NCI-H526 (cell line): ENCODE data around the gene CENPF.

Experiments used
- DNase-seq, 2 experiments: peaks; one replicate each; lab custom pipeline; 2025; lab: John Stamatoyannopoulos, UW

CENPF gene

DNA sequence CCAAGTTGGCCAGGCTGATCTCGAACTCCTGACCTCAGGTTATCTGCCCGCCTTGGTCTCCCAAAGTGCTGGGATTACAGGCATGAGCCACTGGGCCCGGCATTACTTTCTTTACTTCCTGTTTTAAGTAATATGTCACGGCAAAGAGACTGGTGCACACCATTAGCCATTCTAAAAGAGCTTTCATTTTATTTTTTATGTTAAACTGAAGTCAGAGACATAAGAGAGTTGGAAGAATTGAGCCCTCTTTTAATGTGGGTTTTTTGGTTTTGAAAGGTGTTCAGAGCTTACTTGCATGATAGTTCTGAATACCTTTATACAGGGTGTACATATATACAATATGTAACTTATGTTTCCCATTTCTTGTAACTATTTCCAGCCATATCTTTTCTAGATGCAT, 14.3 kb downstream of the CENPF start:
- no peak for DNase-seq

DNA sequence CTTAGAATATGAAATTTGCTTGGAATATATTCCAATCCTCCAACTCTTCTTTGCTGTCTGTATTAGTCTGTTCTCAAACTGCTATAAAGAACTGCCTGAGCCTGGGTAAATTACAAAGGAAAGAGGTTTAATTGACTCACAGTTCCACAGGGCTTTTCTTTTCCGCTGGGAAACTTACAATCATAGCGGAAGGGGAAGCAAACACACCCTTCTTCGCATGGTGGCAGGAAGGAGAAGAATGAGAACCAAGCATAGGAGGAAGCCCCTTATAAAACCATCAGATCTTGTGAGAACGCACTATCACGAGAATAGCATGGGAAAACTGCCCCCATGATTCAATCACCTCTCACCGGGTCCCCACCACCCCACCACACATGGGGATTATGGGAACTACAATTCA, 14.8 kb downstream of the CENPF start:
- no peak for DNase-seq

DNA sequence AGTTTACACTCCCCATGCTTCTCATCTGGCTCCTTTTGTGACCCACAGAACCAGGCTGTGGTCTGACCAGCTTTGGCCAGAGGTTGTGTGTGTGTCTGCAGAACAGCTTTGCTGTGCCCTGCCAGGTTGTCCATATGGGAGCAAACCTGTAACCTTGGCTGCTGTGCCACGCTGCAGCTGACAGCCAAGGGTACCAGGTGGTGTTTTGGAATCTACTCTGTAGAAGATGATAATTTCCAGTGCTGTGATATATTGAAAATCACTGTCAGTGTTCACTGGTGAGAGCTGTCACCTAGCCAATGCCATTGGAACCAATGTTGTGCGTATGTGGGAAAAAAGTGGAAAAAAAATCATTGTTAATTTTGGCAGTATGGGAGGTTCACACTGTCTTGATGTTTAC, 18.2 kb downstream of the CENPF start:
- no peak for DNase-seq

DNA sequence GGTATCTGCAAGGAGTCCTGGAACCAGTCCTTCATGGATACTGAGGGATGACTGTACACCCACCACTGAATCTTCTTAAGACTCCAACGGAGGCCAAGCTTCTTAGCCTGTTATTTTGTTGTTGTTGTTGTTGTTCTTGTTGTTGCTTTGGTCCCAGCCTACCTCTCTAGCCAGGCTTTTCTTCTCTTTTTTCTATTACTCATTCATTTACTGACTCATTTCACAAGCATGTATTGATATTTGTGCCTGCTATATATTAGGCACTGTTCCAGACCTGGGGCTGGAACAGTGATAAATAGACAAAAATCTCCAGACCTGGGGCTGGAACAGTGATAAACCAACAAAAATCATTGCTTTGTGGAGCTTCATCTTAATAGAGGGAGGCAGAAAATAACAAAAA, 20.4 kb downstream of the CENPF start:
- no peak for DNase-seq

DNA sequence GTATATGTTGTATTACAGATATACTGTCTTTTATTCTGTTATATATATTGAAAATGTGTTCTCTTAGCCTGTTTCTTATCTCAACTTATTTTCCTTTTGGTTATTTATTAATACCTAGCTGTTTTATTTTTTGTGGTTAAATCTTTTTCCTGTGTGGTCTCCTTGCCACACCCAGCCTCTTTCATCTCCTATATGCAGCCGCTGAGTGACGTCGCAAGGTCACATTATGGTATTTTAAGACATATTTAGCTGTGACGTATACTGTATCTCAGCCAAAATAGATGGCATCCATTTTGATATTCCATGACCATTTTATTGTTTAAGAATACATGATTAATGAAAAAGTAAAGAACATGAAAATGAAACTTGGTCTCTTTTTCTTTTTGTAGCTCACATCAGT, 29.1 kb downstream of the CENPF start:
- DNase-seq: no peak

DNA sequence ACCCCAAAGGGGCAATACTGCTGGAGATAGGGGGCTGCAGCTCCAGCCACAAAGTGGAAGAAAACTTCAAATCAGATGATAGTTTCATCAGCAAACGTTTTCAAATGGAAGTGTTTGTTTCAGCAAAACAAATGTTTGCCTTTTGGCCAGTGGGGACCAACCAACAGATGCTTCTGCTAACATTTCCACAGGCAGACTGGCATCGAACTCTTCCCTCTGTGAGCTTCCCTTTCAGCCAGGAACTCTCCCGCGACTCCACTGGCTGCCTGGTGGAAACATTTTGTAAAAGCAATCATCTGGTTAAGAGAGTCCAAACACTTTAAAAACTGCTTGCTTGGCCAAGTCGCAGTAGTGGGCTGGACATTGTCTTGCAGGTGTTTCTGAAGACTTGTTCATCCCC, 30.7 kb downstream of the CENPF start:
- DNase-seq: no peak

DNA sequence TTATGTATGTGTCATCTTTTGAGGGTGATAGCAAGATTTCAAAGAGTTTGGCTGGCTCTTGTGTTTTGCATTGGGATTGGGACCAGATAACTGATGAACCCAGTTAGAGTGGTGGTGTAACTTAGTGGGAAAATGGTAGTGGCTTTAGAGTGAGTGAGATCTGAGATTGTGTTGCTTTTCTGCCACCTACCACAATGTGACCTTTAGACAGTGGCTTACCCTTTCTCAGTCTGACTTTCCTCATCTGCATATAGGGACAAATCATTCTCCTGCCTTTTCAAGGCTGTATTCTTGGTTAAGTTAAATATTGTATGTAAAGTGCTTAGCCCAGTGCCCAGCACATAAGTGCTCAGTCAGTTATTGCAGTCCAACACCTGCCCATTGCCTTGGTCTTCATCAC, 31.3 kb downstream of the CENPF start:
- no peak for DNase-seq

DNA sequence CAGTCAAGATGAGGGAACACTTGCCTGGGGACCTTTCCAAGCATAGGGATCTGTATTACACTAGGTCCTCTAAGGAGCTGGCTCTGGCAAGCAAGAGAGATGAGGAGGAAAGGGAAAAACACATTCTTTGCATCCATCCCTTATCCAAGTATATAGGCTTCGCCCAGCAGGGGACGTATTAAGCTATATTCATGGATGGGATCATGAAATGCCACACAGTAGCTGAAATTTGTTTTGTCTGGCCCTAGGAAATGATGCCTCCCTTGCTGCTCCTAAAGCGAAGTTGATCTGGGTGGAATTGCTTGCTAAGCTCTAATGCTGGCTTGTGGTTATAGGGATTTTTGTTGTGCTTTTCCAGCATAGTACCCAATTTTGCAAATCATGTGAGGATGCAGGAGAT, 32.1 kb downstream of the CENPF start:
- DNase-seq: no peak

DNA sequence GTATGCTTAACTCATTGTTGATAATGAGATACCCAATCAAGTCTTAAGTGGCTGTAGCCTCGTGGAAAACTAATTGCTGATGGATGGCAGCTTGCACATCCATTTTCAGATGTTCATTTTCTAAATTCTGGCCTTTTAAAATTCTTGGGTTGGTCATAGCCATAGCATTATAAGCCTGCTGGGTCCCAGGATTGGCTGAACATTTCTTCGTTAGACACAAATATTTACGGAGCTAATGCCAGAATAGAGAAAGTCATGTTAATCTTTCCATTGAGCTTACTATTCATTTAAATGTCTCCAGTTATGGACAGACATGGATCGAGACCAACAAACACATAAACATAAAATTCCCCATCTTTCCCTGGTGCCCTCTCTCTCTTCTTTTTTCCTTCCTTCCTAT, 32.5 kb downstream of the CENPF start:
- no peak for DNase-seq

DNA sequence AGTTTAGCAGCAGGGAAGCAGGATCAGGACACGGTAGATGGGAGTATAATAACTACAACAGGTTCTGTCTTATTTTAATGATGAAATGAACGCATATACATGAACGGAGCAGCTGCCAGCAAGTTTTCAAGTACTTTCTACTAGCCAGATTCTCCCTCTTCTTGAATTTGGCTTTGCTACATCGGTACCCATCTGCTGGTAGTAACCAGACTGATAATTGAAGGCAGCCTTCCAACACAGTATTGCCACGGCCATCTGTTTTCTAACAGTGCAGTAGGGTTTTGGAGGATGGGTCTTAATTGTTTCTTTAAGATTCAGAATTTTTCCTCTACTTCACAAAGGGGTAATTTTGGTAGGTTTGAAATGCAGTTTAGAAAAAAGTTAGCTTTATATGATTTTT, 33.4 kb downstream of the CENPF start:
- DNase-seq: no peak

DNA sequence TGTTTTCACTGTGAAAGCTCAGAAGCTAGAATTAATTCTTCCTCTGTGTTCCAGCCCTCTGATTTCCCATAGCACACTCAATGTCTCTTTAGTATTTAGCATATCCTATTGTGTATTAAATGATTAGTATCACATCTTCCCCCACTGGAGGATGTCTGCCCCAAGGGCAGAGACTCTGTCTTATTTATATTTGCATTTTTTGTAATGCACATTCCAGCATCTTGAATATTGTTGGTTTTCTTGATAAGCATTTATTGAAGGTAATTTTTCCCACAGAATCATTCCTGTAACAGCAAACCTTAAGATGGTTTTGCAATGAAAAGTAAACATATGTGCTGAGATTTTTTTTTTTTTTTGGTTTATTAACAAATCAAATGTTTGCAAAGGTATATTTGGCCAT, 34.1 kb downstream of the CENPF start:
- no peak for DNase-seq

DNA sequence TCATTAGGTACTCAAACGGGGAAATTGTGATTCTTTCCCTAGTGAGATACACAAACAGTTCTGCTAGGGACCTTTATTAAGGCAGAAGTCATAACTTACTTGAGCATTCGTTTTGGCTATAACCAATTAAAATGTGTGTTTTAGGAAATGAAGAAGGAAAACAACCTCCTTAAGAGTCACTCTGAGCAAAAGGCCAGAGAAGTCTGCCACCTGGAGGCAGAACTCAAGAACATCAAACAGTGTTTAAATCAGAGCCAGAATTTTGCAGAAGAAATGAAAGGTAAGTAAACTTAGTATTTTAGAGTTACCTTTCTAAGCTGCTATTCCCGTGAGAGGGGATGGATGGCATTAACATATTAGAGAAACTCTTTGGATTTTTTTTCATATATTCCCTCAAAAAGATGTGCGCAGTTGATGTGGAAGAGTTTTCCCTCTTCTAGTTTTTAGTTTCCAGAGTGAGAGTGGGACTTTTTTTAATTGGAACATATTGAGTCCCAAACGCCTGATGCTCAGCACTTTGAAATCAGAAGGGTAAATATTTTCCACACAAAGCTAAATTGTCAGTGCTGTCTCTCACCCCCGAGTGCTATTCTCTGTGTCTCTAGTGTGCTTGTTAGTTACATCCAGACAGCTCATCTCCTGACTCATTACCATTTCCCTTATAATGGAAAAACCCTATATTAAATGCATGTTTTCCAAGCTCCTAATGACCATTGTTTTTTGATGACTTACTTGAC, 34.9 kb downstream of the CENPF start:
- DNase-seq: peak in 1 of 2 experiments; percentile 11

DNA sequence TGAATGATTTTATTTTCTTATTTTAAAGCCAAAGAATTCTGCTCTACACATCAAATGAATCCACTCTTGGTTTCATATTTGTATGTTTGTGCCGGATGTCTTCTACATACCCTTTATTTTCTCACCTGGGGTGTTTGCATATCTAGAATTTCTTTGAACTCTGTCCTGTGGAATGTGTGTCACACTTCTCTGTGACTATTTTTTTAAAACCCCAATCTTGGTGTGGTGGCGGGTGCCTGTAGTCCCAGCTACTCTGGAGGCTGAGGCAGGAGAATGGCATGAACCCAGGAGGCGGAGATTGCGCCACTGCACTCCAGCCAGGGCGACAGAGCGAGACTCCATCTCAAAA, 35.4 kb downstream of the CENPF start:
- DNase-seq: no peak

DNA sequence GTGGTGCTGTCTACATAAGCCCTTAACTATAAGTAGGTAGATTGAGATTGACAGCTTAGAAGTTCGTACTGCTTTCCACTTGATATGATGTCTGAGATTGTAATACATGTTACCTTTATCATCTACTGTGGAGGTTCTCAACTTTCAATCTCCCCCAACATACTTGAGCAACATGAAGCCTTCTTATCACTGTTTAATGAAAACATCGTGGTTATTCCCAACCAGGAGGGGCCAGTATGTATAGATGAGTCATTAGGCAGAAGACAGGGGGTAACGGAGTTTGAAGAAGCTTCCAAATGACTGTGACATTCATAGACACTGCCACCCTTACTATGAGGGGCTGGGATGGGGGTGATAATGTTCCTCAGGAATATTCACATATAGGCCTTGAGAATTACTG, 36.0 kb downstream of the CENPF start:
- no peak for DNase-seq

DNA sequence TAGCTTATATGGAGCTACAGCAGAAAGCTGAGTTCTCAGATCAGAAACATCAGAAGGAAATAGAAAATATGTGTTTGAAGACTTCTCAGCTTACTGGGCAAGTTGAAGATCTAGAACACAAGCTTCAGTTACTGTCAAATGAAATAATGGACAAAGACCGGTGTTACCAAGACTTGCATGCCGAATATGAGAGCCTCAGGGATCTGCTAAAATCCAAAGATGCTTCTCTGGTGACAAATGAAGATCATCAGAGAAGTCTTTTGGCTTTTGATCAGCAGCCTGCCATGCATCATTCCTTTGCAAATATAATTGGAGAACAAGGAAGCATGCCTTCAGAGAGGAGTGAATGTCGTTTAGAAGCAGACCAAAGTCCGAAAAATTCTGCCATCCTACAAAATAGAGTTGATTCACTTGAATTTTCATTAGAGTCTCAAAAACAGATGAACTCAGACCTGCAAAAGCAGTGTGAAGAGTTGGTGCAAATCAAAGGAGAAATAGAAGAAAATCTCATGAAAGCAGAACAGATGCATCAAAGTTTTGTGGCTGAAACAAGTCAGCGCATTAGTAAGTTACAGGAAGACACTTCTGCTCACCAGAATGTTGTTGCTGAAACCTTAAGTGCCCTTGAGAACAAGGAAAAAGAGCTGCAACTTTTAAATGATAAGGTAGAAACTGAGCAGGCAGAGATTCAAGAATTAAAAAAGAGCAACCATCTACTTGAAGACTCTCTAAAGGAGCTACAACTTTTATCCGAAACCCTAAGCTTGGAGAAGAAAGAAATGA, 37.6 kb downstream of the CENPF start:
- DNase-seq: no peak

DNA sequence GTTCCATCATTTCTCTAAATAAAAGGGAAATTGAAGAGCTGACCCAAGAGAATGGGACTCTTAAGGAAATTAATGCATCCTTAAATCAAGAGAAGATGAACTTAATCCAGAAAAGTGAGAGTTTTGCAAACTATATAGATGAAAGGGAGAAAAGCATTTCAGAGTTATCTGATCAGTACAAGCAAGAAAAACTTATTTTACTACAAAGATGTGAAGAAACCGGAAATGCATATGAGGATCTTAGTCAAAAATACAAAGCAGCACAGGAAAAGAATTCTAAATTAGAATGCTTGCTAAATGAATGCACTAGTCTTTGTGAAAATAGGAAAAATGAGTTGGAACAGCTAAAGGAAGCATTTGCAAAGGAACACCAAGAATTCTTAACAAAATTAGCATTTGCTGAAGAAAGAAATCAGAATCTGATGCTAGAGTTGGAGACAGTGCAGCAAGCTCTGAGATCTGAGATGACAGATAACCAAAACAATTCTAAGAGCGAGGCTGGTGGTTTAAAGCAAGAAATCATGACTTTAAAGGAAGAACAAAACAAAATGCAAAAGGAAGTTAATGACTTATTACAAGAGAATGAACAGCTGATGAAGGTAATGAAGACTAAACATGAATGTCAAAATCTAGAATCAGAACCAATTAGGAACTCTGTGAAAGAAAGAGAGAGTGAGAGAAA, 38.4 kb downstream of the CENPF start:
- no peak for DNase-seq

DNA sequence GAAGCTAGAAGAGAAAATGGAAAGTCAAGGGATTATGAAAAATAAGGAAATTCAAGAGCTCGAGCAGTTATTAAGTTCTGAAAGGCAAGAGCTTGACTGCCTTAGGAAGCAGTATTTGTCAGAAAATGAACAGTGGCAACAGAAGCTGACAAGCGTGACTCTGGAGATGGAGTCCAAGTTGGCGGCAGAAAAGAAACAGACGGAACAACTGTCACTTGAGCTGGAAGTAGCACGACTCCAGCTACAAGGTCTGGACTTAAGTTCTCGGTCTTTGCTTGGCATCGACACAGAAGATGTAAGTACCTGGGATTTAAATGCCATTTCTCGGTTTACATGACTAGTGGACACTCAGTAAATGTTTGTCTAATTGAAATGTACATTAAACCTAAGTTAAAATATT, 40.0 kb downstream of the CENPF start:
- DNase-seq: no peak

DNA sequence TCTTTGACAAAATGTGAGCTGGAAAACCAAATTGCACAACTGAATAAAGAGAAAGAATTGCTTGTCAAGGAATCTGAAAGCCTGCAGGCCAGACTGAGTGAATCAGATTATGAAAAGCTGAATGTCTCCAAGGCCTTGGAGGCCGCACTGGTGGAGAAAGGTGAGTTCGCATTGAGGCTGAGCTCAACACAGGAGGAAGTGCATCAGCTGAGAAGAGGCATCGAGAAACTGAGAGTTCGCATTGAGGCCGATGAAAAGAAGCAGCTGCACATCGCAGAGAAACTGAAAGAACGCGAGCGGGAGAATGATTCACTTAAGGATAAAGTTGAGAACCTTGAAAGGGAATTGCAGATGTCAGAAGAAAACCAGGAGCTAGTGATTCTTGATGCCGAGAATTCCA, 42.7 kb downstream of the CENPF start:
- no peak for DNase-seq

DNA sequence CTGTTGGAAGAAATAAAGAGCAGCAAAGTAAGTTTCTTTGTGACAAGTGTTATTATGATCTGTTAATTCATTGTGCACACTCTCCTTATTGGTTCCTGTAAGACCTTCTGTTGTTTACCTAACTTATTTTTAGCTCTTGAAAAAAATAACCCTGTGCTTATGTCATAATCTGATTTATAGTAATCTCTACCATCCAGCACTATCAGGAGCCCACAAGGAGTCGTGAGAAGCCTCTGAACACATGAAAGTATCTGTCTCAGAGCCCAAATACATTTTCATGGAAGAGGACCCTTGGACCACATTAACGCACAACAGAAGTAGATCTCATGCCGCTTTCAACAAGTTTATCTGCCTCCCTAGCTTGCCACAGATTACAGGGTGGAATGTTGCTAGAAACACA, 45.8 kb downstream of the CENPF start:
- DNase-seq: no peak

DNA sequence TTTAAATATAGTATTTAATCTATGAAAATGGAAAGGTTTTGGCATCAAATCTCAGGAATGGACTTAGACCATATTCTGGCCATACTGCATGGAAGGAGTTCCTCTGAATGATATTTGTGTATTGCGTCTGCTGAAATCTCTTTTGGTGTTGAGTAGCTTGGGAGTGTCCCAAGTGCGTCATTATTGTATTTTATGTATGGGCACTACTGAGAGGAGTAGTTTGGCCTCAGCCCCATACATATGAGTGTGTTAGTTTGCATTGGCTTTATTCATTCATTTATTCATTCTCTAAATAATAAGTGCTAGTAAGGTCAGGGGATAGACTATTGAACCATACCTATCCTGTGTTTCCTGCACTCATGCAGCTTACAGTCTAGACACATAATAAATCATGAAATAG, 46.6 kb downstream of the CENPF start:
- no peak for DNase-seq

DNA sequence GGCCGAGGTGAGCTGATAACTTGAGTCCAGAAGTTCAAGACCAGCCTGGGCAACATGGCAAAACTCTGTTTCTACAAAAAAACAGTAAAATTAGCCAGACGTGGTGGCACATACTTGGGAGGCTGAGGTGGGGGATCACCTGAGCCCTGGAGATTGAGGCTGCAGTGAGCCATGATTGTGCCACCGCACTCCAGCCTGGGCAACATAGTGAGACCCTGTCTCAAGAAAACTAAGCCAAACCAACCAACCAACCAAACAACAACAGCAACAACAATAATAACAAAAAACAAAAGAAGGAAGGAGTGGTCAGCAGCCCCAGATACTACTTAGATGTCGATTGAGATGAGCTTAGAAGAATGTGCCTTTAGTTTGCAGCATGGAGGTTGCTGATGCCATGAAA, 47.7 kb downstream of the CENPF start:
- no peak for DNase-seq

DNA sequence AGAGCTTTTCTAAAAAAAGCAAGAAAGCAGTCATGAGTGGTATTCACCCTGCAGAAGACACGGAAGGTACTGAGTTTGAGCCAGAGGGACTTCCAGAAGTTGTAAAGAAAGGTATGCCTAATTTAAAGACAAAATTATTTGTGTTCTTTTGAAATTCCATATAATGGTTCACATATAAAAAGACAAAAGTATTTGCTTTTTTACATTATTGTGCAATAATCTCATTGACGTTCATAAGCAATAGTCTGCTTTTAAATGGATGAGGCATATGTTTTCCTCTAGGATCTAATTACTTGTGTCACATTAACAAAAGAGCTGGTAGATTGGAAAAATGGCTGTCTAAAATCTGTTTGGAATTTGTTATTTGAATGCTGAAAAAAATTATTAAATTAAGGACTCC, 54.3 kb downstream of the CENPF start:
- no peak for DNase-seq

DNA sequence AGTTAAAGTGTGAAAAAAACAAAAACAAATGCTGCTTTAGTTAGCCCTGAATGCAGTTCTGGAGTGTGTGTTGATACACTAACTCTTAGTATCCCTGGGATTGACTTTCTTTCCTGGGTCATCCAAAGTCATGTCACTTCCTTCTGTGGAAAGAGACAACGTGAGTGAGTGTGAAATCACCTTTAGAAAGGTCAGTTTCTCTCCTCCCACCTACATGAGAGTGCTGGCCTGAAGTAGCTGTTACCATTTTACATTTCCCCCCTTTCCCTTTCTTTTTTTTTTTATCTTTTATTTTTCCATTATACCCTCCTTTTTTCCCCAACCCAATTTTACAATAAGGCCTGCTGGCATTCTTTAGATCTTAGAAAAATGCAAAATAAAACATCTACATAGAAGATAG, 55.2 kb downstream of the CENPF start:
- DNase-seq: no peak
